ENCODE results near the gene FBN1.

Gene FBN1

GRCh38 chr15:48469271-48469670, 176.2 kb downstream of the FBN1 start:
- DNase-seq (ENCODE audit: low read depth): no peak

GRCh38 chr15:48467801-48468200, 177.7 kb downstream of the FBN1 start:
- no peak for DNase-seq (ENCODE audit: low read depth)

GRCh38 chr15:48466820-48467219, 178.7 kb downstream of the FBN1 start:
- DNase-seq (ENCODE audit: low read depth): no peak

GRCh38 chr15:48466079-48466478, 179.4 kb downstream of the FBN1 start:
- no peak for DNase-seq (ENCODE audit: low read depth)

GRCh38 chr15:48465410-48465809, 180.1 kb downstream of the FBN1 start:
- DNase-seq (ENCODE audit: low read depth): no peak

GRCh38 chr15:48463366-48463880, 182.1 kb downstream of the FBN1 start:
- no peak for DNase-seq (ENCODE audit: low read depth)

GRCh38 chr15:48462688-48463087, 182.8 kb downstream of the FBN1 start:
- no peak for DNase-seq (ENCODE audit: low read depth)

- DNase-seq (ENCODE audit: low read depth): no peak
Observed at GRCh38 chr15:48459571-48460442, 185.7 kb downstream of the FBN1 start.

- DNase-seq (ENCODE audit: low read depth): no peak
Observed at GRCh38 chr15:48458876-48459275, 186.6 kb downstream of the FBN1 start.

- no peak for DNase-seq (ENCODE audit: low read depth)
Observed at GRCh38 chr15:48456134-48456533, 189.4 kb downstream of the FBN1 start.

- DNase-seq (ENCODE audit: low read depth): no peak
Observed at GRCh38 chr15:48451736-48452135, 193.8 kb downstream of the FBN1 start.

- no peak for DNase-seq (ENCODE audit: low read depth)
Observed at GRCh38 chr15:48451241-48451640, 194.3 kb downstream of the FBN1 start.

GRCh38 chr15:48449734-48450133, 195.8 kb downstream of the FBN1 start:
- DNase-seq (ENCODE audit: low read depth): no peak

- no peak for DNase-seq (ENCODE audit: low read depth)
Observed at GRCh38 chr15:48447657-48448056, 197.9 kb downstream of the FBN1 start.

GRCh38 chr15:48447058-48447457, 198.5 kb downstream of the FBN1 start:
- no peak for DNase-seq (ENCODE audit: low read depth)

GRCh38 chr15:48442011-48442410, 203.5 kb downstream of the FBN1 start:
- DNase-seq (ENCODE audit: low read depth): no peak

GRCh38 chr15:48440084-48440483, 205.4 kb downstream of the FBN1 start:
- DNase-seq (ENCODE audit: low read depth): no peak

GRCh38 chr15:48437178-48437577, 208.3 kb downstream of the FBN1 start:
- no peak for DNase-seq (ENCODE audit: low read depth)

GRCh38 chr15:48435321-48435720, 210.2 kb downstream of the FBN1 start:
- DNase-seq (ENCODE audit: low read depth): no peak

- DNase-seq (ENCODE audit: low read depth): no peak
Observed at GRCh38 chr15:48433226-48433886, 212.2 kb downstream of the FBN1 start.

- DNase-seq (ENCODE audit: low read depth): no peak
Observed at GRCh38 chr15:48432688-48433087, 212.8 kb downstream of the FBN1 start.

GRCh38 chr15:48427960-48428547, 217.5 kb downstream of the FBN1 start:
- DNase-seq (ENCODE audit: low read depth): no peak

- DNase-seq (ENCODE audit: low read depth): no peak
Observed at GRCh38 chr15:48427479-48427878, 218.0 kb downstream of the FBN1 start.
